Endothelial cell of umbilical vein (primary cell): ENCODE data around the gene MYO16.

Experiments used
- EZH2 ChIP-seq: IDR thresholded peaks from 2 replicates; pipeline ENCODE4 v1.6.1; 2012; ENCODE audit warnings: borderline replicate concordance, low read depth, mild to moderate bottlenecking, moderate library complexity, low read length, inconsistent platforms; ENCODE audit not compliant: severe bottlenecking
- FOS ChIP-seq: IDR thresholded peaks from 2 replicates; pipeline ENCODE4 v1.6.1; 2011; ENCODE audit warnings: mild to moderate bottlenecking, low read length, moderate library complexity, borderline replicate concordance; ENCODE audit not compliant: insufficient read depth
- GATA2 ChIP-seq: IDR thresholded peaks from 2 replicates; pipeline ENCODE4 v1.7.0; 2011; ENCODE audit warnings: low read depth, mild to moderate bottlenecking, moderate library complexity, mixed read lengths, low read length; ENCODE audit not compliant: insufficient read length, insufficient read depth
- JUN ChIP-seq: IDR thresholded peaks from 2 replicates; pipeline ENCODE4 v1.6.1; 2011; ENCODE audit warnings: borderline replicate concordance, low read depth; ENCODE audit not compliant: insufficient read length, insufficient read depth
- POLR2A ChIP-seq: IDR thresholded peaks from 2 replicates; pipeline ENCODE4 v1.6.1; 2012; ENCODE audit warnings: low read depth, mild to moderate bottlenecking, control low read depth, low read length
- POLR2AphosphoS5 ChIP-seq: IDR thresholded peaks from 2 replicates; pipeline ENCODE4 v1.6.1; 2012; ENCODE audit warnings: low read depth, mild to moderate bottlenecking, control low read depth, low read length, moderate library complexity; ENCODE audit not compliant: insufficient read depth
- TF ChIP-seq, protein P1 (sequence below), 2 donors: IDR thresholded peaks; 1 replicate in 1 of 2; 2 replicates in 1 of 2; pipeline ENCODE4 v1.5.1; 2011; ENCODE audit warnings: low read length in 2 of 2, mild to moderate bottlenecking in 2 of 2, moderate library complexity in 2 of 2, control low read depth in 1 of 2, inconsistent platforms in 1 of 2, low read depth in 1 of 2; ENCODE audit not compliant: insufficient read depth in 1 of 2; ENCODE audit errors: extremely low read depth in 1 of 2
- TF ChIP-seq, protein P2 (sequence below): IDR thresholded peaks from 2 replicates; pipeline ENCODE4 v1.6.1; 2011; ENCODE audit not compliant: insufficient read depth, insufficient read length

DNA sequence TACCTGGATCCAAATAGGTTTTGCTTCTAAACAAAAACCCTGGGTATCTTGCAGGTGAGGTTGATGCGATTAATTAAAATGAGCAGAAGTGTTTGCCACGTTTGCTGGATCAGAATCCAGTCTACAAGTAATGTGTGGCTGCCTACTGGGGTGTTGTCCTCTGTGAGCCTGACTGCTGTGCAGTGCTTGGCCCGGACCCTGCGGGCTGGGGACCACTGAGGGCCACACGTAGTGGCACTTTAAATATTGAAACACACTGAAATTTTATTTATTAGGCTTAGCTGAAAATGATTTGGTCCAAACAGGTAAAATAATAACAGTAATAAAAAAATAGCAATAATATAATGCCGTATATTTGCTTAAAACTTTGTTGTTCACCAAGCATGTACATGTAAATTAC lies 338.0 kb downstream of the MYO16 start:
- TF ChIP-seq GATA2, result no peak
- TF ChIP-seq, protein P1, sequence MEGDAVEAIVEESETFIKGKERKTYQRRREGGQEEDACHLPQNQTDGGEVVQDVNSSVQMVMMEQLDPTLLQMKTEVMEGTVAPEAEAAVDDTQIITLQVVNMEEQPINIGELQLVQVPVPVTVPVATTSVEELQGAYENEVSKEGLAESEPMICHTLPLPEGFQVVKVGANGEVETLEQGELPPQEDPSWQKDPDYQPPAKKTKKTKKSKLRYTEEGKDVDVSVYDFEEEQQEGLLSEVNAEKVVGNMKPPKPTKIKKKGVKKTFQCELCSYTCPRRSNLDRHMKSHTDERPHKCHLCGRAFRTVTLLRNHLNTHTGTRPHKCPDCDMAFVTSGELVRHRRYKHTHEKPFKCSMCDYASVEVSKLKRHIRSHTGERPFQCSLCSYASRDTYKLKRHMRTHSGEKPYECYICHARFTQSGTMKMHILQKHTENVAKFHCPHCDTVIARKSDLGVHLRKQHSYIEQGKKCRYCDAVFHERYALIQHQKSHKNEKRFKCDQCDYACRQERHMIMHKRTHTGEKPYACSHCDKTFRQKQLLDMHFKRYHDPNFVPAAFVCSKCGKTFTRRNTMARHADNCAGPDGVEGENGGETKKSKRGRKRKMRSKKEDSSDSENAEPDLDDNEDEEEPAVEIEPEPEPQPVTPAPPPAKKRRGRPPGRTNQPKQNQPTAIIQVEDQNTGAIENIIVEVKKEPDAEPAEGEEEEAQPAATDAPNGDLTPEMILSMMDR (IDR thresholded peaks at IDR 0.05; ENCODE audit: extremely low read depth in 1 of 2, insufficient read depth in 1 of 2, low read depth in 1 of 2, low read length in 2 of 2), result no peak
- no peak for TF ChIP-seq POLR2A
- no peak for TF ChIP-seq EZH2
- TF ChIP-seq POLR2AphosphoS5, result no peak
- TF ChIP-seq, protein P2, sequence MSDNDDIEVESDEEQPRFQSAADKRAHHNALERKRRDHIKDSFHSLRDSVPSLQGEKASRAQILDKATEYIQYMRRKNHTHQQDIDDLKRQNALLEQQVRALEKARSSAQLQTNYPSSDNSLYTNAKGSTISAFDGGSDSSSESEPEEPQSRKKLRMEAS, result no peak
- TF ChIP-seq JUN, result no peak
- no peak for TF ChIP-seq FOS
